Heart left ventricle (tissue), 16 donors: ENCODE measurements around the gene TSPY9. TPM values are rescaled to one million over a fixed set of nuclear protein-coding genes. Genes with fewer than 3 reads are reported as not detected.
"Not testable (repeated sequence)": the region's sequence is repeated elsewhere in the genome, so short reads cannot be mapped to it uniquely, and the experiment has no call there.

Experiments used
- ATAC-seq, 4 donors: fragments of 200-7000 bp; cut with Tn5 transposase; one replicate each; pipeline ENCODE4 v1.9.1; 2020 to 2022; ENCODE audit warnings: moderate library complexity in 4 of 4, mild to moderate bottlenecking in 3 of 4, moderate number of reproducible peaks in 1 of 4
- DNase-seq, 5 donors: peaks; one replicate each; pipeline ENCODE4 v3.0.0-alpha.2; 2020
- H3K27ac ChIP-seq, 12 donors: fragments of 200-600 bp; sonication (generic) in 4 of 12; one replicate each; pipeline versions ENCODE4 v1.5.0 to v1.8.0; 2016 to 2022; ENCODE audit warnings: mild to moderate bottlenecking in 2 of 12
- H3K27me3 ChIP-seq, 9 donors: fragments of 200-600 bp; sonication (generic) in 2 of 9; one replicate each; pipeline versions ENCODE4 v1.5.1 to v1.8.0; 2016 to 2022; ENCODE audit warnings: mild to moderate bottlenecking in 3 of 9
- H3K36me3 ChIP-seq, 9 donors: fragments of 200-600 bp; sonication (generic) in 2 of 9; one replicate each; pipeline versions ENCODE4 v1.5.0 to v1.8.0; 2018 to 2022; ENCODE audit warnings: mild to moderate bottlenecking in 2 of 9
- H3K4me1 ChIP-seq, 12 donors: fragments of 200-600 bp; sonication (generic) in 4 of 12; one replicate each; pipeline versions ENCODE4 v1.5.0 to v1.8.0; 2016 to 2022; ENCODE audit warnings: mild to moderate bottlenecking in 3 of 12
- H3K4me3 ChIP-seq, 12 donors: fragments of 200-600 bp; sonication (generic) in 4 of 12; one replicate each; pipeline versions ENCODE4 v1.5.0 to v1.8.0; 2017 to 2022; ENCODE audit warnings: mild to moderate bottlenecking in 9 of 12, moderate library complexity in 4 of 12
- H3K9me3 ChIP-seq, 12 donors: fragments of 200-600 bp; sonication (generic) in 4 of 12; one replicate each; pipeline versions ENCODE4 v1.5.0 to v1.8.0; 2016 to 2022; ENCODE audit warnings: mild to moderate bottlenecking in 1 of 12
- WGBS, 4 donors: extraction: QIAGEN DNeasy Blood & Tissue Kit in 2 of 4; methylation state at CpG; one replicate each; pipeline versions ENCODE4 v1.1.5 to v1.1.7; 2013 to 2018; 5-methylcytosine and 5-hydroxymethylcytosine counted together
- intact Hi-C, 10 donors: fragments of 100-400 bp; cut with DNase I; formaldehyde crosslinking; loops; one replicate each; pipeline versions ENCODE4 v1.11.1 to v1.14.2; 2022
- long read RNA-seq, 3 donors: library from polyadenylated mRNA; unstranded; transcript quantifications; one replicate each; pipeline ENCODE4 v2.0.0, GENCODE V29; 2020 to 2021
- polyA plus RNA-seq, 2 donors: library from polyadenylated mRNA; stranded (reverse); fragments of 200-250 nt; gene quantifications; one replicate each; pipeline ENCODE4 v1.2.3, GENCODE V29; 2013
- total RNA-seq, 9 donors: library from RNA; depleted of rRNA in 2 of 9; stranded (reverse); fragments of >200 nt in 2 of 9; fragmentation: NEBNext Ultra II Directional in 3 of 9; extraction: Animal tissue kit (Norgen Biotek cat#: 25700) in 3 of 9; gene quantifications; one replicate each; pipeline versions ENCODE4 v1.1.0 to v1.2.4, GENCODE V29; 2016 to 2023
- donor health status: ischemic (EF 13 %, LVEDD 7.1; RV severe dilation, severe dysfunction).
- donor health status: healthy with polysubstance abuse.
- donor health status: DM: no; HTN: yes; CAD: no.
- donor health status: DM: no; HTN: no; CAD: no.
- donor health status: ischemic (EF 25% LVEDD 6.9; RV normal size, moderate dysfunction).
- donor health status: ischemic (EF 25% LVEDD 5.7; RV mildly dilated, moderate dysfunction).
- donor health status: healthy.
- donor health status: DM: yes; HTN: yes; CAD: no.
- donor health status: ischemic (EF 35%, LVEDD 5.7; RV mildly dilated, moderate dysfunction).
- donor health status: nonischemic (EF 11% LVEDD 7.7; RV severe dilation, severe dysfunction).
- donor health status: DM: yes; HTN: yes; CAD: no.
- donor health status: PGD.
- donor health status: ischemic (EF 29% LVEDD 5.4; RV normal size, mild dysfunction).
- donor health status: nonischemic (EF 23%, LVEDD 6.1; RV moderate dilation, normal function).

The TSPY9 gene
- total RNA-seq (not detected), polyA plus RNA-seq (not detected)
- long read RNA-seq, donor 1, result 0 reads
- long read RNA-seq, donor 2, result 0 reads
- long read RNA-seq, donor 3, result 0 reads

DNA sequence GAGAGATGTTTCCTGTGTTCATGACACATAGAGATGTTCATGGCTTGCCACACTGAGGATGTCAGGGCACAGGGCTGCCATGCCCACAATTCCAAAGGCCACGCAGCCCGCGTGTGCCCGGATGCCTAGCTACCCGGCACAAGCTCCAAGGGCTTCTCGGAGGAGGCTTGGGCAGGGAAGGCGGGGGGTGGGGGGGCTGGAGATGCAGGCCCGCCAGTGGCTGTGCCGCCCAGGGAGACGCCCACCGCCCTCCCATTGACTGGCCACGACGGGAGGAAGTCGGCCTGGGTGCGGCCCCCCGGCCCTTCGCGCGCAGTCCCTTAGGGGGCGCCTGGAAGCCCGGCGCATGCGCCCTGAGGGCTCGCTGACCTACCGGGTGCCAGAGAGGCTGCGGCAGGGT lies at the start of gene TSPY9:
TSS of gene TSPY9 (plus strand) at position 301 of the 400 bp plus-strand sequence. CDS start at position 347, 46 bp downstream.
- intact Hi-C loops, H3K27ac ChIP-seq, DNase-seq, ATAC-seq, H3K36me3 ChIP-seq, H3K4me3 ChIP-seq, H3K27me3 ChIP-seq, H3K4me1 ChIP-seq, H3K9me3 ChIP-seq: not testable (repeated sequence)
- no CpG with 5 or more reads among the region's 26 CpGs for WGBS, 4 donors

GRCh38 chrY:9466655-9467054 lies 20.4 kb upstream of the TSPY9 start, which contains the start of gene TSPY1:
Gene TSPY1, plus strand, starts transcription at chrY:9466955. Its CDS starts 46 bp downstream, at chrY:9467001.
- H3K4me3 ChIP-seq, H3K4me1 ChIP-seq, intact Hi-C loops, H3K36me3 ChIP-seq, H3K27me3 ChIP-seq, H3K9me3 ChIP-seq, DNase-seq, H3K27ac ChIP-seq, ATAC-seq: not testable (repeated sequence)
- 86 to 88% methylated on average over 12 to 14 of the region's 25 CpGs; no CpG with 5 or more reads in 2 of the 4 donors for WGBS, 4 donors

- intact Hi-C loops, H3K36me3 ChIP-seq, H3K27ac ChIP-seq, H3K9me3 ChIP-seq, H3K27me3 ChIP-seq, H3K4me3 ChIP-seq, H3K4me1 ChIP-seq, ATAC-seq: not testable (repeated sequence)
- DNase-seq, result peak in 1 of 5 donors; percentile 16
- 57 to 62% methylated on average over 2 of the region's 6 CpGs; no CpG with 5 or more reads in 2 of the 4 donors for WGBS, 4 donors
These were observed 17.3 kb downstream of the TSPY9 start for GRCh38 chrY:9504396-9504795.

DNA sequence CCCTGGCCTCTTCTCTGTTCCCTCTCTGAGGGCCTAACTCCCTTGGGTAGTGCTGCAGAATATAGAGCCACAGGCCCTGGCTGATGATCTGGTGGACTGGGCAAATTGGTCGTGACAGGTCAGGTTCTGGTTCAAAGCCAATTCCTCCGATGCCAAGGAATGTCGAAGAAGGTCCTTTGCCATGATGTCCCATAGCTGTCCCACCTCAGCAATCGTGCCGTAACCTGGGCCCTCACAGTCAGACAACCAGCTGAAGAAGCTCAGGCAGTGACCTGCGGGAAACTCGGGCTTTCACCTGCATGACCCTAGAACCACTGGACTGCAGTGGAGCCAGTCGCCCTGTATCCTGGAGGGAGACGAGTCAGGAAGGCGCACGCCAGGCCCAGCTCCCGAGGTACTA lies 29.2 kb downstream of the TSPY9 start:
- H3K4me1 ChIP-seq, H3K9me3 ChIP-seq, H3K4me3 ChIP-seq, intact Hi-C loops, H3K27ac ChIP-seq, ATAC-seq, H3K36me3 ChIP-seq, H3K27me3 ChIP-seq: not testable (repeated sequence)
- WGBS, 4 donors, result 80 to 85% methylated on average over 7 of the region's 12 CpGs; no CpG with 5 or more reads in 2 of the 4 donors
- DNase-seq, result peak in 1 of 5 donors; percentile 25

DNA sequence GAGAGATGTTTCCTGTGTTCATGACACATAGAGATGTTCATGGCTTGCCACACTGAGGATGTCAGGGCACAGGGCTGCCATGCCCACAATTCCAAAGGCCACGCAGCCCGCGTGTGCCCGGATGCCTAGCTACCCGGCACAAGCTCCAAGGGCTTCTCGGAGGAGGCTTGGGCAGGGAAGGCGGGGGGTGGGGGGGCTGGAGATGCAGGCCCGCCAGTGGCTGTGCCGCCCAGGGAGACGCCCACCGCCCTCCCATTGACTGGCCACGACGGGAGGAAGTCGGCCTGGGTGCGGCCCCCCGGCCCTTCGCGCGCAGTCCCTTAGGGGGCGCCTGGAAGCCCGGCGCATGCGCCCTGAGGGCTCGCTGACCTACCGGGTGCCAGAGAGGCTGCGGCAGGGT lies 40.5 kb downstream of the TSPY9 start, which contains the start of gene TSPY10:
TSS of gene TSPY10 (plus strand) at position 301 of the 400 bp plus-strand sequence. CDS start at position 347, 46 bp downstream.
- intact Hi-C loops, result not testable (repeated sequence)

More for the DNA sequence above, 40.5 kb downstream of the TSPY9 start, which contains the start of gene TSPY10:
- H3K36me3 ChIP-seq, ATAC-seq, H3K27me3 ChIP-seq, H3K27ac ChIP-seq, DNase-seq, H3K4me1 ChIP-seq, H3K9me3 ChIP-seq, H3K4me3 ChIP-seq: not testable (repeated sequence)
- WGBS, 4 donors, result no CpG with 5 or more reads among the region's 26 CpGs

Other genes starting within 250 kb of the TSPY9 start
- not detected for gene TSPY4, start 149.8 kb upstream of the TSPY9 start, total RNA-seq
- gene TSPY4, start 149.8 kb upstream of the TSPY9 start, polyA plus RNA-seq, result not detected
- not detected for gene TSPY8, start 129.5 kb upstream of the TSPY9 start, total RNA-seq
- not detected for gene TSPY8, start 129.5 kb upstream of the TSPY9 start, polyA plus RNA-seq
- gene TSPY3, start 88.8 kb upstream of the TSPY9 start, total RNA-seq, result not detected
- not detected for gene TSPY3, start 88.8 kb upstream of the TSPY9 start, polyA plus RNA-seq
- gene TSPY1, start 20.3 kb upstream of the TSPY9 start, total RNA-seq, result not detected
- gene TSPY1, start 20.3 kb upstream of the TSPY9 start, polyA plus RNA-seq, result not detected
- not detected for gene TSPY10, start 40.6 kb downstream of the TSPY9 start, total RNA-seq
- not detected for gene TSPY10, start 40.6 kb downstream of the TSPY9 start, polyA plus RNA-seq